ENCODE measurements around the gene ARSK.

The ARSK gene

DNA sequence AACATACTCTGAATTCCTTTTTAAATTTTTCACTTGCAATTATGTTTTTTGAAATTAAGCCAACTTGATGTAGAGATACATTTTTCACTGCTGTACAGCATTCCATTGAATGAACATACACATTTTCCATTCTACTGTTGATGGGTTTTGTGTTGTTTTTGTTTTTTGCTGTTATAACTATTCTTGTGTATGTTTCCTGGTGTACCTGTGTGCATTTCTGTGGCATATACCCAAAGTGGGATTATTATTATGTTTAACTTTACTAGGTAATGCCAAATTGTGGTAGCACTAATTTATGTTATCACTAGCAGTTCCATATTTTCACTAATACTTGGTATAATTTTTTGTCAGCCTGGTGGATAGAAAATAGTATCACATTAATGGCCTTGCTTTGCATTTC is 94.4 kb downstream of the ARSK start:
- DNase-seq (ENCODE audit: low spot score), result no peak

DNA sequence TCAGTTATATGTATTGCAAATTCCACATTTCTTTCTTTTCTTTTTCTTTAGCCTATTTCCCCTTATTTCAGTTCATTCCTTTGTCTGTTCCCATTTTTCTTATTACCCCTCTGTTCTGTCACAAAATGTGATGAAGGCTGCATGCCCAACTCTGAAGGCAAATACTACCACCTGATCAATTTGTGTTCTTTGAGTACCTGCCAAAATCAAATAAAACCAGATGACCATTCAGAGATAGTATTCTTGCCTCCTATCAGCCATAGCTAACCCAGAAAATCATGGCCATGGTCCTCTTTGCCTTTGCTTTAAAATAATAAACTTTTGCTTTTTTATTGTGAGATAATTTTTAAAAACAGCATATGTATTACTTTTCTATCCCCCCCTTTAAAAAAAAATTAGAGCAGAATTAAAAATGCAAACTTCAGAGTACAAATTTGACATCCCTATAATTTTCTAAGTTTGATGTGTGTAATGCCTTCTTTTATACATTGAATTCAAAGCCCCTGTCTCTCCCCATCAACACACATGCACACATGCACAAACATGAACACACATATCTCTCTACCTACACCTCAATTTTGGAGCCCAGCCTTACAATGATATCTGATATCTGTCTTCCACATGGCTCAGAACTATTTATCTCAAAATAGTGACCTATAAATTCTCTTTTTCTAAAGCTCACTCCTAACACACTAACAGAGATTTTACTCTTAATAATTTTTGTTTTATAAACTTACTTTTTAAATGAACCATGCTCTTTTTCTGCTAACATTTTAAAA is 95.1 kb downstream of the ARSK start:
- DNase-seq (ENCODE audit: low spot score), result no peak

DNA sequence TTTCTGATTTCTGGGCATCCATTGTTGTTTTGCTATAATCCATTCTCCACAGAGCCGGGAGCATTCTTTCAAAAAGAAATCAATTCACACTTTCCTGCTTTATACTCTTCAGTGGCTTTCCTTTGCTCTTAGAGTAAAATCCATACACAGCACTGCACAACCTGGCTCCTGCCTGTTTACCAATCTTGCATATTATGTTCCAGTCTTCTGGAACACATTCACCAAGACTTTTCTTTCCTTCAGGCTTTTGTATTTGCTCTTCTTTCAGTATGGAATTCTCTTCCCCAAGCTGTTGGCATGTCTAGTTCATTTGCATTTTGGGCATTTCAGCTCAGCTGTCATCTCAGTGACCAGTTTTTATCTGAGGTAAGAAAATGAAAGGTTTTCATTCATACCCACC is 97.9 kb downstream of the ARSK start:
- DNase-seq (ENCODE audit: low spot score), result no peak

DNA sequence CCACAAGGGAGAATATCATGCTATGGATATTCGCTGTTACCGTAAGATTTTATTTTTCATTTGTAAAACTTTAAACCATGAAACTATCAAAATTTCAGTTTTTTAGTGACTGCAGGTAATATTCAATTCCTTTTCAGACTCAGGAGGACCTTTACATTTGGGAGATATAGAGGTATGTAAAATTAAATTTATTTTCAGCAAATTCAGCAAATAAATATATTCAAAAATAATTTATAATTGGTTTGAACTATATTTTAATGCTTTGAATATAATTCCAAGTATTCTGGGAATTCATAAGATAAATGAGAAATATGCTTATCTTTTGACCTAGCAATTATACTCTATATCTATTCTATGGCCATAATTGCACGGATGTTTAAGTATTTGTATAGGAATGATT is 99.3 kb downstream of the ARSK start:
- DNase-seq (ENCODE audit: low spot score), result no peak

Measured in CD4-positive, alpha-beta T cell treated with Interleukin-6 at 100 ng/mL for 8 hours (primary cell).